Heart left ventricle (tissue), 13 donors: ENCODE results near the gene RBM4B.

Experiments used
- CTCF ChIP-seq, 12 donors: fragments of 200-600 bp; sonication (generic) in 4 of 12; IDR thresholded peaks; one replicate each; pipeline versions ENCODE4 v1.5.0 to v1.8.0; 2018 to 2022; ENCODE audit warnings: antibody characterized with exemption in 12 of 12, mild to moderate bottlenecking in 5 of 12
- POLR2A ChIP-seq, 2 donors: fragments of 450-650 bp; IDR thresholded peaks; one replicate each; pipeline ENCODE4 v1.6.1; 2017; ENCODE audit warnings: antibody characterized with exemption in 2 of 2, mild to moderate bottlenecking in 2 of 2, moderate library complexity in 2 of 2
- donor health status: ischemic (EF 13 %, LVEDD 7.1; RV severe dilation, severe dysfunction).
- donor health status: DM: no; HTN: yes; CAD: no.
- donor health status: DM: no; HTN: no; CAD: no.
- donor health status: ischemic (EF 25% LVEDD 6.9; RV normal size, moderate dysfunction).
- donor health status: ischemic (EF 25% LVEDD 5.7; RV mildly dilated, moderate dysfunction).
- donor health status: ischemic (EF 35%, LVEDD 5.7; RV mildly dilated, moderate dysfunction).
- donor health status: nonischemic (EF 11% LVEDD 7.7; RV severe dilation, severe dysfunction).
- donor health status: DM: yes; HTN: yes; CAD: no.
- donor health status: PGD.
- donor health status: ischemic (EF 29% LVEDD 5.4; RV normal size, mild dysfunction).
- donor health status: nonischemic (EF 23%, LVEDD 6.1; RV moderate dilation, normal function).

- TF ChIP-seq CTCF (IDR thresholded peaks at IDR 0.05) (no peak), POLR2A (IDR thresholded peaks at IDR 0.05) (no peak)
Measured at GRCh38 chr11:66692446-66692845, 14.8 kb upstream of the RBM4B start.
